Activated CD8-positive, alpha-beta T cell treated with anti-CD3 and anti-CD28 coated beads, Interleukin-2, amount 10 ng/mL, durations not matched to agents 7 days and 5 days (primary cell): ENCODE data around the gene BLOC1S3. TPM values are rescaled to one million over a fixed set of nuclear protein-coding genes. Genes with fewer than 3 reads are reported as not detected.

ENCODE experiments used
- ATAC-seq: fragments of 150-1000 bp; cut with Tn5 transposase; one replicate; pipeline ENCODE4 v1.10.0; 2021; ENCODE audit warnings: moderate library complexity
- CTCF ChIA-PET: fragments of 350-600 bp; sonication (Branson Sonifier 250); formaldehyde crosslinking; loops from one replicate; lab custom pipeline; 2021; ENCODE audit warnings: antibody characterized with exemption; lab: Charles Lee
- POLR2A ChIA-PET: fragments of 350-600 bp; sonication (Branson Sonifier 250); formaldehyde crosslinking; loops from one replicate; lab custom pipeline; 2021; ENCODE audit warnings: antibody characterized with exemption; lab: Charles Lee
- DNase-seq: peaks from one replicate; pipeline ENCODE4 v3.0.0-alpha.2; 2020
- H3K27ac Mint-ChIP-seq: one replicate; pipeline ENCODE4 v1.8.0; 2021; ENCODE audit warnings: mild to moderate bottlenecking, mixed read lengths
- H3K27me3 Mint-ChIP-seq: one replicate; pipeline ENCODE4 v1.8.0; 2021; ENCODE audit warnings: low read depth, mixed read lengths
- H3K36me3 Mint-ChIP-seq: one replicate; pipeline ENCODE4 v1.8.0; 2021; ENCODE audit warnings: low read depth, mixed read lengths
- H3K4me1 Mint-ChIP-seq: one replicate; pipeline ENCODE4 v1.8.0; 2021; ENCODE audit warnings: low read depth, mixed read lengths
- H3K4me3 Mint-ChIP-seq: one replicate; pipeline ENCODE4 v1.8.0; 2021; ENCODE audit warnings: mild to moderate bottlenecking, mixed read lengths
- H3K9me3 Mint-ChIP-seq: one replicate; pipeline ENCODE4 v1.8.0; 2022; ENCODE audit warnings: mixed read lengths; ENCODE audit not compliant: insufficient read depth
- total RNA-seq, 2 experiments: library from RNA; stranded (reverse); gene quantifications; one replicate each; pipeline ENCODE4 v1.2.3, GENCODE V29; 2021

Gene BLOC1S3
- total RNA-seq, 2 experiments from 2014 or later, result 16.0 to 16.7 TPM

GRCh38 chr19:45140144-45140503 is 38.5 kb upstream of the BLOC1S3 start:
- CTCF ChIA-PET, result no interaction called here

GRCh38 chr19:45140533-45140932 is 38.1 kb upstream of the BLOC1S3 start:
- Mint-ChIP-seq H3K36me3 (peaks cover 9% of the 10 kb centered on the region), H3K27me3 (no peaks in the 10 kb centered on the region), H3K4me3 (no peak overlapping the region), H3K4me1 (peaks cover 8% of the 10 kb centered on the region), H3K27ac (no peak overlapping the region), H3K9me3 (no peaks in the 10 kb centered on the region)
- CTCF ChIA-PET, result no interaction called here
- DNase-seq (no peak), ATAC-seq (no peak)
- POLR2A ChIA-PET, result no interaction called here

More at GRCh38 chr19:45140144-45140503, 38.5 kb upstream of the BLOC1S3 start:
- ATAC-seq, result no peak
- Mint-ChIP-seq H3K27me3 (no peaks in the 10 kb centered on the region), H3K36me3 (peaks cover 9% of the 10 kb centered on the region), H3K4me1 (peaks cover 8% of the 10 kb centered on the region), H3K9me3 (no peaks in the 10 kb centered on the region), H3K4me3 (no peak overlapping the region), H3K27ac (no peak overlapping the region)
- POLR2A ChIA-PET, result no interaction called here
- no peak for DNase-seq

DNA sequence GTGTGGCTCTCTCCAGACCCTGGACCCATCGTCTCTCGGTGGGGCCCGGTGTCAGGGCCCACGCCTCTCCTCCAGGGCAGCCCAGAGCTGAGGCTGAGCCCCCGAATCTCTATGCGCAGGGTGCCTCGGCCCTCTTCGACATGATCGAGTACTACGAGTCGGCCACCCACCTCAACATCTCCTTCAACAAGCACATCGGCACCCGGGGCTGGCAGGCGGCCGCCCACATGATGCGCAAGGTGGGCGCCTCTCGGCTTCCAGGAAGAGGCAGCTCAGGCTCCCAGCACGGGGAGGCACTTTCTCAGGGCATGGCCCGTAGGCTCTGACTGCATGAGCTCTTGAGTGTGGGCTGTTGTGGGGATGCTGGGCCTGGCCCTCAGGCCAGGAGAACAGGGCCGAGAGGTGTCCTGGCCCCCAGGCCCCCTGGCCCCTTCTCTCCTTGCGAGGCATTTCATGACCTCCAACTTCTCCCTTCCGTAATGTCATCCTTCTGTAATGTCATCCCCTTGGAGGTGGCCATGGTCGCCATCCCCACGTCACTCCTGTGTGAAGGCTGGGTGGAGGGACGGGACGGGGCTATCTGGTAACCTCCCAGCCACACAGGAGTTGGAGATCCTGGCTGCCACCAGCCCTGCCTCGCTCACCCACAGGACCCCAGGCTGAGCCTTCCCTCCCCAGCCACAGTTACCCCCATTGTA is 37.2 kb upstream of the BLOC1S3 start:
- no peak for ATAC-seq
- Mint-ChIP-seq H3K27ac (no peak overlapping the region), H3K36me3 (peaks cover 9% of the 10 kb centered on the region), H3K4me3 (no peak overlapping the region), H3K4me1 (peaks cover 3% of the 10 kb centered on the region), H3K9me3 (no peaks in the 10 kb centered on the region), H3K27me3 (no peaks in the 10 kb centered on the region)
- POLR2A ChIA-PET, result no interaction called here
- no peak for DNase-seq
- CTCF ChIA-PET, result no interaction called here

DNA sequence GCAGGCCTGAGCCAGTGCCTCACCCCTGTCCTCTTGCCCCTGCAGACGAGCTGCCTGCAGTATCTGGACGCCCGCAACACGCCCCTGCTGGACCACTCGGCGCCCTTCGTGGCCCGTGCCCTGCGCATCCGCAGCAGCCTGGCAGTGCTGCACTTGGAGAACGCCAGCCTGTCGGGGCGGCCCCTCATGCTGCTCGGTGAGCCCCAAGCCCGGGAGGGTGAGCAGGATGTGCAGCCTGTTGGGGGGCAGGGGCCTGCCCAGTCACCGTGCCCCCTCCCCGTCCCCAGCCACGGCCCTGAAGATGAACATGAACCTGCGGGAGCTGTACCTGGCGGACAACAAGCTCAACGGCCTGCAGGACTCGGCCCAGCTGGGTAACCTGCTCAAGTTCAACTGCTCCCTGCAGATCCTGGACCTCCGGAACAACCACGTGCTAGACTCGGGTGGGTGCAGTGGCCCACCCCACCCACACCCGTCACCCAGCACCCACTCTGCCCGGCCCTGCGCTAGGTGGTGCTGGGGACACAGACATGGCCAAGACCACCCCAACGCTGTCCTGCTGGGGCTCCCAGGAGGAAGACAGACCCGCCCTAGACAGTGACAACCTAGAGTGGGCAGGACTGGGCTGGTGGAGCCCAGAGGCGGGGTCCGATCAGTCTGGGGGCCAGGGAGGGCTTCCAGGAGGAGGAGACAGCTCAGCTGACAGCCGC is 36.4 kb upstream of the BLOC1S3 start:
- peaks cover 9% of the 10 kb centered on the region for H3K36me3 Mint-ChIP-seq
- peak overlapping the region; percentile 6 for H3K27ac Mint-ChIP-seq
- no peak for ATAC-seq
- no peak for DNase-seq
- no peak overlapping the region for H3K4me3 Mint-ChIP-seq
- ChIA-PET CTCF (no interaction called here), POLR2A (no interaction called here)
- H3K27me3 Mint-ChIP-seq, result no peaks in the 10 kb centered on the region
- H3K4me1 Mint-ChIP-seq, result no peaks in the 10 kb centered on the region
- no peaks in the 10 kb centered on the region for H3K9me3 Mint-ChIP-seq

DNA sequence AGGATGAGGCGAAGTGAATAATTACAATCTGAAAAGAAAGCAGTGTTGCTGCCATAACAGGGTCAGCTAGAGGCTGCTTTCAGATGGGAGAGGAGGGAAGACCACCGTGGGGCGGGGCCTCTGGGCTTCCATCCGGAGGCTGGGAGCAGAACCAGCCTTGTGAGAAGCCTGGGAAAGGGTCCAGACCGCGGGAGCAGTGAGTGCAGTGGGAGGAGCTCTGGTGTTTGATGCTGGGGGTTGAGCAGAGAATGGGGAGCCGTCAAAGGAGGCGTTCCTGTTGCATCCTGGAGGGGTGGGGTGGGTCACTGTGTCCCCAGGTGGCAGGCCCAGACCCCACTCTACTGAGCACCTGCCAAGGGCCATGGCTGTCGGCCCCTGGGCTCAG is 35.9 kb upstream of the BLOC1S3 start:
- Mint-ChIP-seq H3K27ac (peak overlapping the region; percentile 6), H3K4me3 (no peak overlapping the region), H3K27me3 (no peaks in the 10 kb centered on the region), H3K36me3 (peaks cover 9% of the 10 kb centered on the region), H3K9me3 (no peaks in the 10 kb centered on the region), H3K4me1 (no peaks in the 10 kb centered on the region)
- ChIA-PET POLR2A (no interaction called here), CTCF (interaction anchor here (1.2 kb wide), 1 partner anchor 24 kb away, joined by 3 read pairs; no protein-coding TSS in a partner anchor)
- no peak for DNase-seq
- ATAC-seq, result no peak

GRCh38 chr19:45144431-45145269 is 33.9 kb upstream of the BLOC1S3 start:
- POLR2A ChIA-PET, result interaction anchor here (0.5 to 0.7 kb wide), 2 partner anchors 15 to 57 kb away, joined by 3 to 4 read pairs; no protein-coding TSS in a partner anchor
- ATAC-seq (no peak), DNase-seq (no peak)
- H3K4me3 Mint-ChIP-seq, result no peak overlapping the region
- no peaks in the 10 kb centered on the region for H3K9me3 Mint-ChIP-seq
- no peaks in the 10 kb centered on the region for H3K27me3 Mint-ChIP-seq
- no peak overlapping the region for H3K27ac Mint-ChIP-seq
- H3K36me3 Mint-ChIP-seq, result peaks cover 11% of the 10 kb centered on the region
- peaks cover 10% of the 10 kb centered on the region for H3K4me1 Mint-ChIP-seq
- CTCF ChIA-PET, result no interaction called here

- Mint-ChIP-seq H3K4me1 (peaks cover 12% of the 10 kb centered on the region), H3K9me3 (no peaks in the 10 kb centered on the region), H3K27me3 (no peaks in the 10 kb centered on the region), H3K36me3 (peaks cover 14% of the 10 kb centered on the region), H3K27ac (no peak overlapping the region), H3K4me3 (no peak overlapping the region)
- ChIA-PET CTCF (no interaction called here), POLR2A (interaction anchor here (0.5 kb wide), 1 partner anchor 58 kb away, joined by 3 read pairs; no protein-coding TSS in a partner anchor)
- ATAC-seq (no peak), DNase-seq (no peak)
Measured at GRCh38 chr19:45145270-45146189, 33.1 kb upstream of the BLOC1S3 start.

GRCh38 chr19:45146251-45146650 is 32.3 kb upstream of the BLOC1S3 start:
- DNase-seq (no peak), ATAC-seq (no peak)
- Mint-ChIP-seq H3K27ac (no peak overlapping the region), H3K36me3 (peaks cover 13% of the 10 kb centered on the region), H3K4me3 (no peak overlapping the region), H3K9me3 (no peaks in the 10 kb centered on the region), H3K27me3 (peaks cover under 1% of the 10 kb centered on the region), H3K4me1 (peaks cover 14% of the 10 kb centered on the region)
- CTCF ChIA-PET, result no interaction called here
- POLR2A ChIA-PET, result no interaction called here

GRCh38 chr19:45146741-45147205 is 31.8 kb upstream of the BLOC1S3 start:
- H3K27ac Mint-ChIP-seq, result no peak overlapping the region
- no peak for DNase-seq

DNA sequence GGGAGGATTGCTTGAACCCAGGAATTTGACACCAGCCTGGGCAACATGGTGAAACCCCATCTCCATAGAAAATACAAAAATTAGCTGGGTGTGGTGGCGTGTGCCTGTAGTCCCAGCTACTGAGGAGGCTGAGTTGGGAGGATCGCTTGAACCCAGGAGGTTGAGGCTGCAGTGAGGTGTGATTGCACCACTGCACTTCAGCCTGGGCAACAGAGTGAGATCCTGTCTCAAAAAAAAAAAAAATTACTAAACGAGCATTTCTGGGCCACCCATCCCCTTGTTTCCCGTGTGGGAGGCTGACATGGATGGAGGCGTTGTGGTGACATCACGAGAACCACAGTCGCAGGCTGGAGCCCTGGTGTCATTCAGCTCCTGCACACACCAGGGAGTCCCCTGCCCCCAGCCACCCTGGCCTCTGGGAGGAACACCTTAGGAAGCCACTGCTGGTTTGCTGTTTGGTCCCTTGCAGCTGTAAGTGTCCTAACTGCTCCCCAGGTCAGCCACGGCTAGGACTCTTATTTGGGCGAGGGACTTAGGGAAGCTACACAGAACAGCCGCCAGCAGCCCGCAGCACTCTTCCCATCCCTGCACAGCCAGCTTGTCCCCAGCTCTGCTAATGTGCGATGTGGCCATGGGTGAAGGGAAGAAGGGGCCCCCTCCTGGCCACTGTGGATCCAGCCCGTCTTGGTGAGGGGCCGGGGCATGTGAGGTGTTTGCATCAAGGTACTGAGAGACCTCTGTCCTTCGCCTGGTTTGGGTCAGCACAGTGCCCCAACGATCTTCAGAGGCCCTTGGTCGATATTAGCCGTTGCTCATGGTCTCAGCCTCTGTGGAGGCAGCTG is 30.5 kb upstream of the BLOC1S3 start:
- ChIA-PET CTCF (no interaction called here), POLR2A (no interaction called here)
- no peak overlapping the region for H3K4me3 Mint-ChIP-seq
- DNase-seq, result no peak
- no peak for ATAC-seq
- peaks cover 25% of the 10 kb centered on the region for H3K4me1 Mint-ChIP-seq
- H3K36me3 Mint-ChIP-seq, result peaks cover 14% of the 10 kb centered on the region
- no peak overlapping the region for H3K27ac Mint-ChIP-seq
- no peaks in the 10 kb centered on the region for H3K9me3 Mint-ChIP-seq
- H3K27me3 Mint-ChIP-seq, result peaks cover 12% of the 10 kb centered on the region

More at GRCh38 chr19:45146741-45147205, 31.8 kb upstream of the BLOC1S3 start:
- ChIA-PET CTCF (no interaction called here), POLR2A (no interaction called here)
- Mint-ChIP-seq H3K36me3 (peaks cover 15% of the 10 kb centered on the region), H3K9me3 (no peaks in the 10 kb centered on the region), H3K4me1 (peaks cover 19% of the 10 kb centered on the region), H3K27me3 (peaks cover 6% of the 10 kb centered on the region), H3K4me3 (no peak overlapping the region)
- no peak for ATAC-seq
